Astrocyte (in vitro differentiated cells and primary cell): ENCODE results near the gene ADAMTS10. TPM values are rescaled to one million over a fixed set of nuclear protein-coding genes. Genes with fewer than 3 reads are reported as not detected.
"Not testable (repeated sequence)": the region's sequence is repeated elsewhere in the genome, so short reads cannot be mapped to it uniquely, and the experiment has no call there.

Experiments used
- DNase-seq: peaks from one replicate; pipeline ENCODE4 v3.0.0-alpha.2; 2010; ENCODE audit warnings: low read depth
- FAIRE-seq: peaks from 2 replicates; lab custom pipeline; 2011; peaks lifted over from hg19 to GRCh38; lab: Jason Lieb, UNC
- H2AFZ ChIP-seq: 2 replicates; pipeline ENCODE4 v1.6.0; 2012; ENCODE audit warnings: low read depth, low read length, inconsistent platforms
- H3K27ac ChIP-seq: 2 replicates; pipeline ENCODE4 v1.5.1; 2011; ENCODE audit warnings: low read depth, low read length, inconsistent platforms
- H3K27me3 ChIP-seq: 2 replicates; pipeline ENCODE4 v1.6.0; 2011; ENCODE audit warnings: low read length, inconsistent platforms; ENCODE audit not compliant: insufficient read depth
- H3K36me3 ChIP-seq: 2 replicates; pipeline ENCODE4 v1.5.1; 2011; ENCODE audit warnings: low read length, inconsistent platforms; ENCODE audit not compliant: insufficient read depth
- H3K4me1 ChIP-seq: 2 replicates; pipeline ENCODE4 v1.5.1; 2011; ENCODE audit warnings: low read length, inconsistent platforms; ENCODE audit not compliant: insufficient read depth
- H3K4me2 ChIP-seq: 2 replicates; pipeline ENCODE4 v1.6.0; 2012; ENCODE audit warnings: low read length, inconsistent platforms
- H3K4me3 ChIP-seq: 2 replicates; pipeline ENCODE4 v1.5.1; 2011; ENCODE audit warnings: low read depth, mild to moderate bottlenecking, low read length, inconsistent platforms; ENCODE audit not compliant: insufficient read depth
- H3K79me2 ChIP-seq: 2 replicates; pipeline ENCODE4 v1.6.0; 2012; ENCODE audit warnings: mild to moderate bottlenecking, low read length, inconsistent platforms; ENCODE audit not compliant: insufficient read depth
- H3K9ac ChIP-seq: 2 replicates; pipeline ENCODE4 v1.6.0; 2012; ENCODE audit warnings: mild to moderate bottlenecking, low read length, inconsistent platforms
- H3K9me3 ChIP-seq: 2 replicates; pipeline ENCODE4 v1.5.1; 2012; ENCODE audit warnings: low read depth, mild to moderate bottlenecking, low read length, inconsistent platforms; ENCODE audit not compliant: insufficient read depth
- H4K20me1 ChIP-seq: 2 replicates; pipeline ENCODE4 v1.6.0; 2012; ENCODE audit warnings: low read length, inconsistent platforms; ENCODE audit not compliant: insufficient read depth
- H3K27ac Mint-ChIP-seq: one replicate; pipeline ENCODE4 v1.8.0; 2021; ENCODE audit warnings: mild to moderate bottlenecking, mixed read lengths; ENCODE audit not compliant: unreplicated experiment
- H3K27me3 Mint-ChIP-seq: one replicate; pipeline ENCODE4 v1.8.0; 2021; ENCODE audit warnings: low read depth, mixed read lengths; ENCODE audit not compliant: unreplicated experiment
- H3K36me3 Mint-ChIP-seq: one replicate; pipeline ENCODE4 v1.8.0; 2021; ENCODE audit warnings: low read depth, mixed read lengths; ENCODE audit not compliant: unreplicated experiment
- H3K4me1 Mint-ChIP-seq: one replicate; pipeline ENCODE4 v1.8.0; 2021; ENCODE audit warnings: low read depth, mixed read lengths; ENCODE audit not compliant: unreplicated experiment
- H3K4me3 Mint-ChIP-seq: one replicate; pipeline ENCODE4 v1.8.0; 2021; ENCODE audit warnings: mild to moderate bottlenecking, moderate library complexity, mixed read lengths; ENCODE audit not compliant: unreplicated experiment
- H3K9me3 Mint-ChIP-seq: one replicate; pipeline ENCODE4 v1.8.0; 2021; ENCODE audit warnings: mild to moderate bottlenecking, mixed read lengths; ENCODE audit not compliant: unreplicated experiment
- EZH2 ChIP-seq: IDR thresholded peaks from 2 replicates; pipeline ENCODE4 v1.6.1; 2012; ENCODE audit warnings: mild to moderate bottlenecking, low read length, inconsistent platforms; ENCODE audit not compliant: insufficient read depth
- total RNA-seq: library from RNA; stranded (reverse); gene quantifications from 2 replicates; pipeline ENCODE4 v1.2.1, GENCODE V29; 2021
- TF ChIP-seq, protein P1 (sequence below): IDR thresholded peaks from 2 replicates; pipeline ENCODE4 v1.5.1; 2011; ENCODE audit warnings: low read depth, mild to moderate bottlenecking, inconsistent platforms, low read length, moderate library complexity; ENCODE audit not compliant: insufficient read depth

ADAMTS10 gene
- total RNA-seq, 1 donor from 2014 or later: 34.0 TPM

DNA sequence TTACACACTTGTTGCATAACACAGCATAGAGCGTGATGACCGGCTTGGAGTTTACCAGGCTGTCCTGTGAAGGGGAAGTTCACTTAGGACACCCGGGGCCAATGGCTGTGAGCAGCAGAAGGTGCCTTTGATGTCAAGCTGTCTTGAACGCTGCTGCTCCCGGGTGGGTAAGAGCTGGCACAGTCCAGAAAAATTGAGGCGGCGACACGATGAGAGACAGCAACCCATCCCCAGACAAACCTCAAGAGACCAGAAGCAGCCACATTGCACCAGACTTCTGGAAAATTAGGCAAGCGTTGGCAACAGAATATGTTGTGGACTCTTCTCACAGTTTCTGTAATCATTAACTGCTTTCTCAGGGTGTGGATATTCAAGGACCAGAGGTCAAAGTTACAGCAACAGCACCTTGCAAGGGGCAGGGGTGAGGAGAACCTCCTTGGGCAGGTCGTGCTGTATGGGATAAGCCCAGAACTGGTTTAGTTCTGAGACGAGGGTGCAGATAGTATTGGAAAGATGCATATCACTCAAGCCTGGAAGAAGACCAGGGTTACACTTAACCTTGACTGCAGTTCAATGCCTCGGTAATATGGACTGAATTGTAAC lies 30.0 kb upstream of the ADAMTS10 start:
- H3K27me3 Mint-ChIP-seq: peaks cover 11% of the 10 kb centered on the region
- H3K9me3 Mint-ChIP-seq: peaks cover 2% of the 10 kb centered on the region
- Histone ChIP-seq H3K4me3 (no peak overlapping the region), H3K79me2 (no peaks in the 10 kb centered on the region), H3K36me3 (no peaks in the 10 kb centered on the region), H3K27ac (no peak overlapping the region), H2AFZ (no peak overlapping the region), H3K4me1 (peaks cover 9% of the 10 kb centered on the region), H3K9me3 (no peaks in the 10 kb centered on the region), H3K27me3 (peaks cover 3% of the 10 kb centered on the region), H3K4me2 (no peak overlapping the region), H3K9ac (no peak overlapping the region), H4K20me1 (no peaks in the 10 kb centered on the region)
- H3K27ac Mint-ChIP-seq: no peak overlapping the region
- H3K4me3 Mint-ChIP-seq: no peak overlapping the region
- DNase-seq (no peak), FAIRE-seq (no peak)
- TF ChIP-seq EZH2: no peak
- TF ChIP-seq, protein P1, sequence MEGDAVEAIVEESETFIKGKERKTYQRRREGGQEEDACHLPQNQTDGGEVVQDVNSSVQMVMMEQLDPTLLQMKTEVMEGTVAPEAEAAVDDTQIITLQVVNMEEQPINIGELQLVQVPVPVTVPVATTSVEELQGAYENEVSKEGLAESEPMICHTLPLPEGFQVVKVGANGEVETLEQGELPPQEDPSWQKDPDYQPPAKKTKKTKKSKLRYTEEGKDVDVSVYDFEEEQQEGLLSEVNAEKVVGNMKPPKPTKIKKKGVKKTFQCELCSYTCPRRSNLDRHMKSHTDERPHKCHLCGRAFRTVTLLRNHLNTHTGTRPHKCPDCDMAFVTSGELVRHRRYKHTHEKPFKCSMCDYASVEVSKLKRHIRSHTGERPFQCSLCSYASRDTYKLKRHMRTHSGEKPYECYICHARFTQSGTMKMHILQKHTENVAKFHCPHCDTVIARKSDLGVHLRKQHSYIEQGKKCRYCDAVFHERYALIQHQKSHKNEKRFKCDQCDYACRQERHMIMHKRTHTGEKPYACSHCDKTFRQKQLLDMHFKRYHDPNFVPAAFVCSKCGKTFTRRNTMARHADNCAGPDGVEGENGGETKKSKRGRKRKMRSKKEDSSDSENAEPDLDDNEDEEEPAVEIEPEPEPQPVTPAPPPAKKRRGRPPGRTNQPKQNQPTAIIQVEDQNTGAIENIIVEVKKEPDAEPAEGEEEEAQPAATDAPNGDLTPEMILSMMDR: no peak
- no peaks in the 10 kb centered on the region for H3K4me1 Mint-ChIP-seq
- H3K36me3 Mint-ChIP-seq: no peaks in the 10 kb centered on the region

DNA sequence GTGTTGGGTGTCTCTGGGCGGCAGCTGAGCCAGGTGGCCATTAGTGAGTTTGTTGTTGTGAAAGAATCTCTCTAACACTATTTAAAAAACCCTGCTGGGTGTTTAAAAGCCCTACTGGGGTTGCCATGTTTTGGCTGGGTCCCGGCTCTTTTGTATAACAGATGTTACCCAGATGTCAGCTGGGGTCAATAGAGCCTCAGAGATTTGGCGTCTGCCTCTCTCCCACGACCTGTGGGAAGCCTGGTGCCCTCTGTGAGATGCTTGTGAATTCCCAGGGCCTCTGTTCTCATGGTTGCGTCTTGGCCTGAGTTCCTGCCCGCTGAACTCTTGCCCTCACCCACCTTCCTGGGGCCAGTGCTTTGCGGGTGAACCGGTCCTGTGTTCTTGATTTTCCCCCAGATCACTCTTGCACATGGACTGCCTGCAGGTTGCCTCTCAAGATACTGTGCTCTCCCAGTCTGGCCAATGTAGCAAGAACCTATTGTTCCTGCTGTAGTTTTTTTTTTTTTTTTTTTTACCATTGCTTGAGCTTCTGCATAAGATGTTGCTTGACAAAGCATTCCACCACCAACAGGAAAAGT lies 29.4 kb upstream of the ADAMTS10 start:
- H3K4me1 Mint-ChIP-seq: no peaks in the 10 kb centered on the region
- no peaks in the 10 kb centered on the region for H3K36me3 Mint-ChIP-seq
- Histone ChIP-seq H3K9ac (no peak overlapping the region), H3K79me2 (no peaks in the 10 kb centered on the region), H3K9me3 (no peaks in the 10 kb centered on the region), H4K20me1 (no peaks in the 10 kb centered on the region), H3K4me2 (no peak overlapping the region), H3K4me3 (no peak overlapping the region), H3K4me1 (peaks cover 9% of the 10 kb centered on the region), H3K27me3 (peaks cover 3% of the 10 kb centered on the region), H3K36me3 (no peaks in the 10 kb centered on the region), H3K27ac (no peak overlapping the region), H2AFZ (no peak overlapping the region)
- no peak overlapping the region for H3K4me3 Mint-ChIP-seq
- H3K27me3 Mint-ChIP-seq: peaks cover 10% of the 10 kb centered on the region
- FAIRE-seq: no peak
- no peak for DNase-seq
- H3K9me3 Mint-ChIP-seq: peaks cover 2% of the 10 kb centered on the region
- no peak for TF ChIP-seq EZH2
- TF ChIP-seq, protein P1: no peak
- no peak overlapping the region for H3K27ac Mint-ChIP-seq

DNA sequence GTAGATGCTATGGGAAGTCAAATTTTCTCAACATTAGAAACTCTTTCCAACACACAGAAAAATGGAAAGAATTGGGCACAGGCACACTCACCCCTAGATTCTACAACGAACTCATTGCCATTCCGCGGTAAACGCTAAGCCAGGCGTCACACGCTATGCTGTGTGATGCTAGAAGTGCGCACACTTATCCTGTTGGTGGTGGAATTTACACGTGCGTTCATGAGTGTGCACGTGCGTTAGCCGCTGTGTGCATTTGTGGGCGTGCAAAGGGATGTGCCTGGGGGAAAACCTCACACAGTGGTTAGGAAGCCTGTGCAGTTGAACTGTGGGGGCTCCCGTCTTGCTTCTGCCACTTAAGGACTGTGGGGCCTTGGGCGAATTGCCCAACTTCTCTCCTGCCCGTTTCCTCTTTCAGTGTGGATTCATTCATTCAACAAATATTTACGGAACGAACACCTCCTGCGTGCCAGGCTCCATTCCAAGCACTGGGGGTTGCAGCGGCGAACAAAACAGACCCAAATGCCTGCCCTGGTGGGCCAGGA lies 27.6 kb upstream of the ADAMTS10 start:
- H3K27me3 Mint-ChIP-seq: peaks cover 6% of the 10 kb centered on the region
- no peak for FAIRE-seq
- peak overlapping the region; percentile 29 for H3K9ac ChIP-seq
- H3K27ac Mint-ChIP-seq: no peak overlapping the region
- no peak overlapping the region for H3K4me3 ChIP-seq
- H3K4me3 Mint-ChIP-seq: no peak overlapping the region
- DNase-seq: peak; percentile 82
- TF ChIP-seq EZH2: no peak
- TF ChIP-seq, protein P1: no peak
- no peaks in the 10 kb centered on the region for H3K79me2 ChIP-seq
- H3K27me3 ChIP-seq: peaks cover 3% of the 10 kb centered on the region
- no peaks in the 10 kb centered on the region for H3K9me3 ChIP-seq
- H3K4me1 ChIP-seq: peaks cover 9% of the 10 kb centered on the region
- H3K9me3 Mint-ChIP-seq: peaks cover 2% of the 10 kb centered on the region
- H4K20me1 ChIP-seq: no peaks in the 10 kb centered on the region
- H3K4me2 ChIP-seq: peak overlapping the region; percentile 77
- H3K36me3 ChIP-seq: no peaks in the 10 kb centered on the region
- no peaks in the 10 kb centered on the region for H3K4me1 Mint-ChIP-seq
- peak overlapping the region; percentile 57 for H3K27ac ChIP-seq
- H3K36me3 Mint-ChIP-seq: no peaks in the 10 kb centered on the region
- no peak overlapping the region for H2AFZ ChIP-seq

DNA sequence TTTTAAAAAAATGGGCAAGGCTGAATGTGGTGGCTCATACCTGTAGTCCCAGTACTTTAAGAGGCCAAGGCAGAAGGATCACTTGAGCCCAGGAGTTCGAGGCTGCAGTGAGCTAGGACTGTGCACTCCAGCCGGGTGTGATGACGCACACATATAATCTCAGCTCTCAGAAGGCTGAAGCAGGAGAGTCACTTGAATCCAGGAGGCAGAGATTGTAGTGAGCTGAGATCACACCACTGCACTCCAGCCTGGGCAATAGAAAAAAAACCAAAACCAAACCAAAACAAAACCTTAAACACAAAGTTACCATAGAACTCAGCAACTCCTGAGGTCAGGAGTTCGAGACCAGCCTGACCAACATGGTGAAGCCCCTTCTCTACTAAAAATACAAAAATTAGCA lies 26.6 kb upstream of the ADAMTS10 start:
- peak overlapping the region; percentile 4 for H3K9ac ChIP-seq
- not testable (repeated sequence) for H3K9me3 ChIP-seq, H3K4me3 Mint-ChIP-seq, H3K9me3 Mint-ChIP-seq, H3K27me3 Mint-ChIP-seq, H3K36me3 ChIP-seq, H3K27ac Mint-ChIP-seq, H2AFZ ChIP-seq, H3K27me3 ChIP-seq, H3K4me2 ChIP-seq, H3K4me1 Mint-ChIP-seq, FAIRE-seq, H3K36me3 Mint-ChIP-seq, H3K4me1 ChIP-seq, H3K4me3 ChIP-seq, H4K20me1 ChIP-seq, H3K79me2 ChIP-seq
- peak overlapping the region; percentile 56 for H3K27ac ChIP-seq
- DNase-seq: peak; percentile 37
